H9 (cell line): Measurements from ENCODE around the gene DPP10. TPM values are rescaled to one million over a fixed set of nuclear protein-coding genes. Genes with fewer than 3 reads are reported as not detected.

Experiments used
- DNase-seq: peaks from one replicate; pipeline ENCODE4 v3.0.0-alpha.2; 2017
- H2AFZ ChIP-seq: one replicate; pipeline ENCODE4 v1.6.1; 2013; ENCODE audit warnings: mild to moderate bottlenecking, low read length, control low read depth, moderate library complexity
- H2AK5ac ChIP-seq: 2 replicates; pipeline ENCODE4 v1.6.1; 2013; ENCODE audit warnings: low read length, control low read depth, mixed read lengths; ENCODE audit not compliant: insufficient read length
- H2BK120ac ChIP-seq: one replicate; pipeline ENCODE4 v1.6.1; 2013; ENCODE audit warnings: low read depth, mild to moderate bottlenecking, low read length, control low read depth, inconsistent platforms; ENCODE audit not compliant: poor library complexity, severe bottlenecking
- H2BK12ac ChIP-seq: 2 replicates; pipeline ENCODE4 v1.6.1; 2013; ENCODE audit warnings: low read length, control low read depth, mixed read lengths, low read depth; ENCODE audit not compliant: insufficient read length
- H2BK15ac ChIP-seq: 2 replicates; pipeline ENCODE4 v1.6.1; 2013; ENCODE audit warnings: low read depth, low read length, control low read depth
- H2BK20ac ChIP-seq: one replicate; pipeline ENCODE4 v1.6.1; 2013; ENCODE audit warnings: low read depth, mild to moderate bottlenecking, low read length, control low read depth, inconsistent platforms; ENCODE audit not compliant: poor library complexity, severe bottlenecking
- H2BK5ac ChIP-seq: 2 replicates; pipeline ENCODE4 v1.6.1; 2013; ENCODE audit warnings: low read length, control low read depth, mixed read lengths; ENCODE audit not compliant: insufficient read length
- H3K14ac ChIP-seq: 2 replicates; pipeline ENCODE4 v1.6.1; 2013; ENCODE audit warnings: low read length, control low read depth; ENCODE audit not compliant: insufficient read depth
- H3K18ac ChIP-seq: 2 replicates; pipeline ENCODE4 v1.6.1; 2013; ENCODE audit warnings: low read depth, mild to moderate bottlenecking, mixed read lengths, low read length, control low read depth; ENCODE audit not compliant: insufficient read length
- H3K23ac ChIP-seq: 2 replicates; pipeline ENCODE4 v1.6.1; 2013; ENCODE audit warnings: low read length, control low read depth, mixed read lengths, low read depth; ENCODE audit not compliant: insufficient read length
- H3K23me2 ChIP-seq: 2 replicates; pipeline ENCODE4 v1.6.1; 2013; ENCODE audit warnings: low read depth, mild to moderate bottlenecking, mixed read lengths, low read length, control low read depth; ENCODE audit not compliant: insufficient read length, poor library complexity, severe bottlenecking
- H3K27ac ChIP-seq: 2 replicates; pipeline ENCODE4 v1.5.1; 2013; ENCODE audit warnings: low read length, control low read depth, mixed read lengths, low read depth; ENCODE audit not compliant: insufficient read length
- H3K27me3 ChIP-seq: 2 replicates; pipeline ENCODE4 v1.6.1; 2013; ENCODE audit warnings: low read length, control low read depth, inconsistent platforms; ENCODE audit not compliant: insufficient read depth
- H3K4ac ChIP-seq: 2 replicates; pipeline ENCODE4 v1.6.1; 2013; ENCODE audit warnings: low read depth, mild to moderate bottlenecking, control low read depth, inconsistent platforms, low read length, moderate library complexity
- H3K4me1 ChIP-seq: 2 replicates; pipeline ENCODE4 v1.6.1; 2013; ENCODE audit warnings: low read length, control low read depth, inconsistent platforms; ENCODE audit not compliant: insufficient read depth
- H3K4me2 ChIP-seq: 2 replicates; pipeline ENCODE4 v1.6.1; 2013; ENCODE audit warnings: low read length, control low read depth, mixed read lengths; ENCODE audit not compliant: insufficient read length, insufficient read depth
- H3K56ac ChIP-seq: 2 replicates; pipeline ENCODE4 v1.6.1; 2013; ENCODE audit warnings: low read depth, mild to moderate bottlenecking, mixed read lengths, low read length, control low read depth; ENCODE audit not compliant: insufficient read length
- H3K79me1 ChIP-seq: 2 replicates; pipeline ENCODE4 v1.6.1; 2013; ENCODE audit warnings: low read depth, mild to moderate bottlenecking, moderate library complexity, low read length, control low read depth, inconsistent platforms; ENCODE audit not compliant: insufficient read depth, poor library complexity, severe bottlenecking
- H3K79me2 ChIP-seq: 2 replicates; pipeline ENCODE4 v1.6.1; 2013; ENCODE audit warnings: low read length, control low read depth, inconsistent platforms; ENCODE audit not compliant: insufficient read depth
- H3K9ac ChIP-seq: 2 replicates; pipeline ENCODE4 v1.6.1; 2013; ENCODE audit warnings: low read length, control low read depth, mixed read lengths; ENCODE audit not compliant: insufficient read length; ENCODE audit errors: extremely low read depth
- H3K9me3 ChIP-seq: one replicate; pipeline ENCODE4 v1.6.1; 2013; ENCODE audit warnings: low read depth, low read length, inconsistent platforms; ENCODE audit not compliant: control insufficient read depth
- H3T11ph ChIP-seq: one replicate; pipeline ENCODE4 v1.6.1; 2013; ENCODE audit warnings: mild to moderate bottlenecking, low read length, control low read depth, inconsistent platforms
- H4K20me1 ChIP-seq: one replicate; pipeline ENCODE4 v1.6.1; 2013; ENCODE audit not compliant: control insufficient read depth, insufficient read length, insufficient read depth
- H4K5ac ChIP-seq: 2 replicates; pipeline ENCODE4 v1.6.1; 2013; ENCODE audit warnings: low read depth, mild to moderate bottlenecking, mixed read lengths, low read length, control low read depth; ENCODE audit not compliant: insufficient read length
- H4K8ac ChIP-seq: replicated peaks from 2 replicates; pipeline ENCODE4 v1.6.1; 2013; ENCODE audit warnings: low read length, control low read depth, mixed read lengths, low read depth; ENCODE audit not compliant: insufficient read length
- H4K91ac ChIP-seq: 2 replicates; pipeline ENCODE4 v1.6.1; 2013; ENCODE audit warnings: low read depth, mild to moderate bottlenecking, moderate library complexity, mixed read lengths, low read length, control low read depth; ENCODE audit not compliant: insufficient read length
- H3K27ac Mint-ChIP-seq, 3 experiments: 2 replicates in 2 of 3; 3 replicates in 1 of 3; pipeline ENCODE4 v1.8.0; 2020 to 2021; ENCODE audit warnings: mixed read lengths in 3 of 3, mild to moderate bottlenecking in 1 of 3, moderate library complexity in 1 of 3
- H3K27me3 Mint-ChIP-seq: 2 replicates; pipeline ENCODE4 v1.8.0; 2021; ENCODE audit warnings: low read depth, mild to moderate bottlenecking, moderate library complexity, mixed read lengths
- H3K36me3 Mint-ChIP-seq, 3 experiments: 2 replicates in 2 of 3; 3 replicates in 1 of 3; pipeline ENCODE4 v1.8.0; 2020 to 2021; ENCODE audit warnings: low read depth in 3 of 3, mixed read lengths in 3 of 3; ENCODE audit not compliant: insufficient read depth in 1 of 3
- H3K4me1 Mint-ChIP-seq, 2 experiments: 2 replicates each; pipeline ENCODE4 v1.8.0; 2020; ENCODE audit warnings: mixed read lengths in 2 of 2
- H3K4me3 Mint-ChIP-seq, 2 experiments: 2 replicates in 1 of 2; 3 replicates in 1 of 2; pipeline ENCODE4 v1.8.0; 2020 to 2021; ENCODE audit warnings: mild to moderate bottlenecking in 2 of 2, mixed read lengths in 2 of 2, moderate library complexity in 1 of 2
- H3K9me3 Mint-ChIP-seq, 2 experiments: 2 replicates in 1 of 2; 3 replicates in 1 of 2; pipeline ENCODE4 v1.8.0; 2020; ENCODE audit warnings: mild to moderate bottlenecking in 2 of 2, mixed read lengths in 2 of 2, moderate library complexity in 1 of 2
- WGBS: extraction: QIAGEN DNeasy Blood & Tissue Kit; methylation state at CpG from one replicate; pipeline ENCODE4 v1.1.7; 2013; ENCODE audit warnings: missing lambda C conversion rate, low lambda C conversion rate, mixed read lengths; ENCODE audit not compliant: insufficient read length; ENCODE audit errors: extremely low coverage; 5-methylcytosine and 5-hydroxymethylcytosine counted together
- total RNA-seq: library from RNA; stranded (reverse); gene quantifications from 2 replicates; pipeline ENCODE4 v1.2.1, GENCODE V29; 2021
- TF ChIP-seq, protein P1 (sequence below): fragments of 200-600 bp; sonication (generic); conservative IDR thresholded peaks from 3 replicates; pipeline ENCODE4 v1.8.0; 2021; ENCODE audit warnings: antibody characterized with exemption, mild to moderate bottlenecking

DPP10 gene
- total RNA-seq, 1 experiment from 2014 or later = 11.3 TPM

DNA sequence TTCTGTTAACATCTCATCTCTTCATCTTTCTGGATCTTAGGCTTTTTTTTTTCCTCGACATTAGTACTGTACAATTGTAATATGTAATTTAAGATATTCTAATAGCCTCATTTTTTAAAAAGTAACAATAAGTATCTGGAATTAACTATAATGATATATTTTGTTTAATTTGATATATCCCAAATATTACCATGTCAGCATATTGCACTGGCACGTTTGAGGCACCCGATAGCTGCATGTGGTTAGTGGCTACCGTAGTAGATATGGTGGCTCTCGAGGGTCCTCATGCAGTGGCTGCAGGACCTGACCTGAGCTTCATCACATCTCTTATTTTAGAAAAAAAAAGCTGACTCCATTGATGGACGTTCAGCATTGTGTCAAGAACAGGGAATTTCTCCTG is 371.9 kb downstream of the DPP10 start:
- Histone ChIP-seq H2AFZ (no peak overlapping the region), H3K9ac (no peak overlapping the region), H2BK5ac (no peak overlapping the region), H4K8ac (no peak overlapping the region), H2AK5ac (no peak overlapping the region), H2BK20ac (no peak overlapping the region), H3K4me1 (0 out of 2 replicates have a peak, but pooled peaks cover 3% of the 10 kb centered on the region), H3K79me2 (no peaks in the 10 kb centered on the region), H4K91ac (no peak overlapping the region), H3T11ph (no peak overlapping the region), H3K14ac (no peak overlapping the region), H3K9me3 (no peaks in the 10 kb centered on the region), H3K4me2 (no peak overlapping the region), H2BK120ac (no peak overlapping the region), H4K5ac (no peak overlapping the region), H3K27me3 (no peaks in the 10 kb centered on the region), H2BK15ac (no peak overlapping the region), H3K23me2 (no peaks in the 10 kb centered on the region), H3K56ac (no peak overlapping the region), H3K27ac (no peak overlapping the region), H3K4ac (no peak overlapping the region), H4K20me1 (no peaks in the 10 kb centered on the region), H3K23ac (no peak overlapping the region), H3K18ac (no peak overlapping the region), H3K79me1 (no peaks in the 10 kb centered on the region), H2BK12ac (no peak overlapping the region)
- Mint-ChIP-seq H3K4me3 (no peak overlapping the region), H3K4me1 (peaks cover 17 to 18% of the 10 kb centered on the region in 2 experiments), H3K27ac (no peak overlapping the region), H3K9me3 (no peaks in the 10 kb centered on the region), H3K36me3 (no peaks in the 10 kb centered on the region; a peak in 1 of 7 replicates), H3K27me3 (peaks cover 2% of the 10 kb centered on the region; the same call in 1 of the 2 replicates)
- no CpG with 5 or more reads among the region's 6 CpGs for WGBS
- TF ChIP-seq, protein P1, sequence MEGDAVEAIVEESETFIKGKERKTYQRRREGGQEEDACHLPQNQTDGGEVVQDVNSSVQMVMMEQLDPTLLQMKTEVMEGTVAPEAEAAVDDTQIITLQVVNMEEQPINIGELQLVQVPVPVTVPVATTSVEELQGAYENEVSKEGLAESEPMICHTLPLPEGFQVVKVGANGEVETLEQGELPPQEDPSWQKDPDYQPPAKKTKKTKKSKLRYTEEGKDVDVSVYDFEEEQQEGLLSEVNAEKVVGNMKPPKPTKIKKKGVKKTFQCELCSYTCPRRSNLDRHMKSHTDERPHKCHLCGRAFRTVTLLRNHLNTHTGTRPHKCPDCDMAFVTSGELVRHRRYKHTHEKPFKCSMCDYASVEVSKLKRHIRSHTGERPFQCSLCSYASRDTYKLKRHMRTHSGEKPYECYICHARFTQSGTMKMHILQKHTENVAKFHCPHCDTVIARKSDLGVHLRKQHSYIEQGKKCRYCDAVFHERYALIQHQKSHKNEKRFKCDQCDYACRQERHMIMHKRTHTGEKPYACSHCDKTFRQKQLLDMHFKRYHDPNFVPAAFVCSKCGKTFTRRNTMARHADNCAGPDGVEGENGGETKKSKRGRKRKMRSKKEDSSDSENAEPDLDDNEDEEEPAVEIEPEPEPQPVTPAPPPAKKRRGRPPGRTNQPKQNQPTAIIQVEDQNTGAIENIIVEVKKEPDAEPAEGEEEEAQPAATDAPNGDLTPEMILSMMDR = no peak
- DNase-seq = no peak
